HepG2 (cell line): Measurements from ENCODE around the gene RNU7-1. TPM values are rescaled to one million over a fixed set of nuclear protein-coding genes. Genes with fewer than 3 reads are reported as not detected.
A peak's percentile ranks its signal among the peaks of the same experiment; 100 is the strongest.

ENCODE experiments used
- DPF2 ChIP-seq: sonication (generic); formaldehyde crosslinking; IDR thresholded peaks from 2 replicates; pipeline ENCODE4 v1.4.0; 2020; ENCODE audit warnings: mild to moderate bottlenecking, low read depth, missing genetic modification reagents, borderline replicate concordance
- EEA1 ChIP-seq: sonication (generic); formaldehyde crosslinking; IDR thresholded peaks from 2 replicates; pipeline ENCODE4 v1.5.1; 2020; ENCODE audit warnings: mild to moderate bottlenecking, missing genetic modification reagents, borderline replicate concordance
- FIP1L1 ChIP-seq: fragments of 200-400 bp; formaldehyde crosslinking; IDR thresholded peaks from 2 replicates; pipeline ENCODE4 v1.6.1; 2018; ENCODE audit warnings: low read depth, mild to moderate bottlenecking, low read length, moderate library complexity, borderline replicate concordance; ENCODE audit not compliant: insufficient read depth
- HDAC6 ChIP-seq: fragments of 200-600 bp; sonication (generic); IDR thresholded peaks from 2 replicates; pipeline ENCODE4 v1.7.0; 2017; ENCODE audit warnings: mild to moderate bottlenecking, antibody characterized with exemption, low read length, low read depth
- KLF11 ChIP-seq: IDR thresholded peaks from 2 replicates; pipeline ENCODE4 v1.6.1; 2016; ENCODE audit warnings: missing compliant biosample characterization
- KLF13 ChIP-seq: sonication (generic); formaldehyde crosslinking; IDR thresholded peaks from 2 replicates; pipeline ENCODE4 v1.4.0; 2020; ENCODE audit warnings: mild to moderate bottlenecking, missing genetic modification reagents
- MAFK ChIP-seq, 2 experiments: IDR thresholded peaks in 1 of 2; conservative IDR thresholded peaks in 1 of 2; 2 replicates each; pipeline ENCODE4 v1.6.1; 2011; ENCODE audit warnings: improper control_type of control experiment in 2 of 2, low read length in 2 of 2
- MXD1 ChIP-seq: sonication (generic); formaldehyde crosslinking; IDR thresholded peaks from 2 replicates; pipeline ENCODE4 v1.4.0; 2020; ENCODE audit warnings: mild to moderate bottlenecking, missing genetic modification reagents
- MXD4 ChIP-seq: IDR thresholded peaks from 2 replicates; pipeline ENCODE4 v1.6.1; 2016; ENCODE audit warnings: mild to moderate bottlenecking, missing biosample characterization, missing genetic modification reagents
- NBN ChIP-seq: fragments of 450-650 bp; conservative IDR thresholded peaks from 2 replicates; pipeline ENCODE4 v1.6.1; 2017
- RARA ChIP-seq: IDR thresholded peaks from 2 replicates; pipeline ENCODE4 v1.6.1; 2016; ENCODE audit warnings: missing genetic modification reagents, missing compliant biosample characterization
- SNRNP70 ChIP-seq: fragments of 200-400 bp; formaldehyde crosslinking; IDR thresholded peaks from 2 replicates; pipeline ENCODE4 v1.6.1; 2017; ENCODE audit warnings: mild to moderate bottlenecking, low read depth, low read length, moderate library complexity
- SOX5 ChIP-seq: IDR thresholded peaks from 2 replicates; pipeline ENCODE4 v1.6.1; 2016; ENCODE audit warnings: borderline replicate concordance
- SPEN ChIP-seq: sonication (generic); formaldehyde crosslinking; IDR thresholded peaks from 2 replicates; pipeline ENCODE4 v1.5.1; 2020; ENCODE audit warnings: low read depth, mild to moderate bottlenecking, missing genetic modification reagents
- ZFP41 ChIP-seq: sonication (generic); formaldehyde crosslinking; IDR thresholded peaks from 2 replicates; pipeline ENCODE4 v1.4.0; 2020; ENCODE audit warnings: mild to moderate bottlenecking, missing genetic modification reagents, borderline replicate concordance
- ZMAT5 ChIP-seq: sonication (generic); formaldehyde crosslinking; IDR thresholded peaks from 2 replicates; pipeline ENCODE4 v1.5.0; 2020; ENCODE audit warnings: mild to moderate bottlenecking, low read depth, missing genetic modification reagents, borderline replicate concordance
- ZNF292 ChIP-seq: sonication (generic); formaldehyde crosslinking; IDR thresholded peaks from 2 replicates; pipeline ENCODE4 v1.8.1; 2022; ENCODE audit warnings: mild to moderate bottlenecking, low read depth, missing genetic modification reagents, borderline replicate concordance
- ZNF850 ChIP-seq: sonication (generic); formaldehyde crosslinking; conservative IDR thresholded peaks from 2 replicates; pipeline ENCODE4 v1.9.0; 2021; ENCODE audit warnings: mild to moderate bottlenecking, missing genetic modification reagents
- ZNF878 ChIP-seq: sonication (generic); formaldehyde crosslinking; IDR thresholded peaks from 2 replicates; pipeline ENCODE4 v1.8.1; 2023; ENCODE audit warnings: mild to moderate bottlenecking, missing genetic modification reagents, moderate library complexity
- ZNF879 ChIP-seq: sonication (generic); formaldehyde crosslinking; IDR thresholded peaks from 2 replicates; pipeline ENCODE4 v1.8.1; 2023; ENCODE audit warnings: missing genetic modification reagents
- polyA plus RNA-seq, 8 experiments: library from polyadenylated mRNA; depleted of rRNA in 3 of 8; stranded (reverse) in 7 of 8; unstranded in 1 of 8; fragments of >200 nt; fragmentation: Illumina TruSeq in 4 of 8; extraction: Trizol in 4 of 8; gene quantifications; 2 replicates each; pipeline versions ENCODE4 v1.2.1 to v1.2.3, GENCODE V29; 2011 to 2016; ENCODE audit warnings: low read depth in 4 of 8, missing spikeins in 1 of 8, mixed read lengths in 1 of 8; ENCODE audit not compliant: insufficient read depth in 1 of 8
- total RNA-seq, 5 experiments: library from RNA; depleted of rRNA; stranded (reverse); fragments of >200 nt; fragmentation: Illumina TruSeq; extraction: Trizol; gene quantifications; 2 replicates each; pipeline ENCODE4 v1.2.3, GENCODE V29; 2016; ENCODE audit warnings: low read depth in 1 of 5
- TF ChIP-seq, protein P1 (sequence below): IDR thresholded peaks from 2 replicates; pipeline ENCODE4 v1.6.1; 2016; ENCODE audit warnings: low read depth, missing genetic modification reagents, missing compliant biosample characterization
- TF ChIP-seq, protein P2 (sequence below): sonication (generic); formaldehyde crosslinking; IDR thresholded peaks from 2 replicates; pipeline ENCODE4 v1.5.0; 2020; ENCODE audit warnings: missing genetic modification reagents

Gene RNU7-1
- total and polyA plus RNA-seq, 2 of the 13 experiments (the other 11 are each of a cell fraction or from before 2014, with no cell fraction given): not detected

DNA sequence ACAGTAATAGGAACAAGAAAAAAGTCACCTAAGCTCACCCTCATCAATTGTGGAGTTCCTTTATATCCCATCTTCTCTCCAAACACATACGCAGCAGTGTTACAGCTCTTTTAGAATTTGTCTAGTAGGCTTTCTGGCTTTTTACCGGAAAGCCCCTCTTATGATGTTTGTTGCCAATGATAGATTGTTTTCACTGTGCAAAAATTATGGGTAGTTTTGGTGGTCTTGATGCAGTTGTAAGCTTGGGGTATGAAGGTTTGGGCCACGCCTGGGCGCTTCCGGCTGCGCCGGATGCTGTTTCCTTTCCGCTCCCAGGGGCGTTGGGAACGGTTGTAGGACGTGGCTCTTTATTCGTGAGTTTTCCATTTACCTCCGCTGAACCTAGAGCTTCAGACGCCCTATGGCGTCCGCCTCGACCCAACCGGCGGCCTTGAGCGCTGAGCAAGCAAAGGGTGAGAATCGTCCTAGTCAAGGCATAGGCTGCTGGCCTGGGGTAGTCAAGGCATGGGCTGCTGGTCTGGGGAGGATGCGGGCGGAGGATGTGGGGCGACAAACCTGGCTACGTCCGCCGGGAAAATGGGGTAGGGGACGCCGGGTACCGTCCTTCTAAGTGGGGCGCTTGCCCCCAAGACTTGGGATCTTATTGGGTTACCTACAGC lies at the start of gene RNU7-1, which contains the start of gene C12orf57 (continued):
- TF ChIP-seq, protein P1, sequence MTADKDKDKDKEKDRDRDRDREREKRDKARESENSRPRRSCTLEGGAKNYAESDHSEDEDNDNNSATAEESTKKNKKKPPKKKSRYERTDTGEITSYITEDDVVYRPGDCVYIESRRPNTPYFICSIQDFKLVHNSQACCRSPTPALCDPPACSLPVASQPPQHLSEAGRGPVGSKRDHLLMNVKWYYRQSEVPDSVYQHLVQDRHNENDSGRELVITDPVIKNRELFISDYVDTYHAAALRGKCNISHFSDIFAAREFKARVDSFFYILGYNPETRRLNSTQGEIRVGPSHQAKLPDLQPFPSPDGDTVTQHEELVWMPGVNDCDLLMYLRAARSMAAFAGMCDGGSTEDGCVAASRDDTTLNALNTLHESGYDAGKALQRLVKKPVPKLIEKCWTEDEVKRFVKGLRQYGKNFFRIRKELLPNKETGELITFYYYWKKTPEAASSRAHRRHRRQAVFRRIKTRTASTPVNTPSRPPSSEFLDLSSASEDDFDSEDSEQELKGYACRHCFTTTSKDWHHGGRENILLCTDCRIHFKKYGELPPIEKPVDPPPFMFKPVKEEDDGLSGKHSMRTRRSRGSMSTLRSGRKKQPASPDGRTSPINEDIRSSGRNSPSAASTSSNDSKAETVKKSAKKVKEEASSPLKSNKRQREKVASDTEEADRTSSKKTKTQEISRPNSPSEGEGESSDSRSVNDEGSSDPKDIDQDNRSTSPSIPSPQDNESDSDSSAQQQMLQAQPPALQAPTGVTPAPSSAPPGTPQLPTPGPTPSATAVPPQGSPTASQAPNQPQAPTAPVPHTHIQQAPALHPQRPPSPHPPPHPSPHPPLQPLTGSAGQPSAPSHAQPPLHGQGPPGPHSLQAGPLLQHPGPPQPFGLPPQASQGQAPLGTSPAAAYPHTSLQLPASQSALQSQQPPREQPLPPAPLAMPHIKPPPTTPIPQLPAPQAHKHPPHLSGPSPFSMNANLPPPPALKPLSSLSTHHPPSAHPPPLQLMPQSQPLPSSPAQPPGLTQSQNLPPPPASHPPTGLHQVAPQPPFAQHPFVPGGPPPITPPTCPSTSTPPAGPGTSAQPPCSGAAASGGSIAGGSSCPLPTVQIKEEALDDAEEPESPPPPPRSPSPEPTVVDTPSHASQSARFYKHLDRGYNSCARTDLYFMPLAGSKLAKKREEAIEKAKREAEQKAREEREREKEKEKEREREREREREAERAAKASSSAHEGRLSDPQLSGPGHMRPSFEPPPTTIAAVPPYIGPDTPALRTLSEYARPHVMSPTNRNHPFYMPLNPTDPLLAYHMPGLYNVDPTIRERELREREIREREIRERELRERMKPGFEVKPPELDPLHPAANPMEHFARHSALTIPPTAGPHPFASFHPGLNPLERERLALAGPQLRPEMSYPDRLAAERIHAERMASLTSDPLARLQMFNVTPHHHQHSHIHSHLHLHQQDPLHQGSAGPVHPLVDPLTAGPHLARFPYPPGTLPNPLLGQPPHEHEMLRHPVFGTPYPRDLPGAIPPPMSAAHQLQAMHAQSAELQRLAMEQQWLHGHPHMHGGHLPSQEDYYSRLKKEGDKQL (CRISPR knock-in tag): no peak; the same call in 1 of the 2 replicates
- TF ChIP-seq ZFP41 (CRISPR knock-in tag): no peak
- TF ChIP-seq ZNF878: peak; percentile 68; the same call in 1 of the 2 replicates
- TF ChIP-seq ZNF850: no peak
- no peak for TF ChIP-seq ZMAT5 (CRISPR knock-in tag)
- TF ChIP-seq, protein P2, sequence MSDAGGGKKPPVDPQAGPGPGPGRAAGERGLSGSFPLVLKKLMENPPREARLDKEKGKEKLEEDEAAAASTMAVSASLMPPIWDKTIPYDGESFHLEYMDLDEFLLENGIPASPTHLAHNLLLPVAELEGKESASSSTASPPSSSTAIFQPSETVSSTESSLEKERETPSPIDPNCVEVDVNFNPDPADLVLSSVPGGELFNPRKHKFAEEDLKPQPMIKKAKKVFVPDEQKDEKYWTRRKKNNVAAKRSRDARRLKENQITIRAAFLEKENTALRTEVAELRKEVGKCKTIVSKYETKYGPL: peak; percentile 79; the same call in 1 of the 2 replicates
- TF ChIP-seq EEA1 (CRISPR knock-in tag): no peak
- peak; percentile 62 for TF ChIP-seq MXD4 (CRISPR knock-in tag)
- TF ChIP-seq FIP1L1: no peak
- peak; percentile 82; the same call in 1 of the 2 replicates for TF ChIP-seq HDAC6
- no peak for TF ChIP-seq SNRNP70
- peak; percentile 57 for TF ChIP-seq RARA
- TF ChIP-seq DPF2 (CRISPR knock-in tag): peak; percentile 27; the same call in 1 of the 2 replicates
- TF ChIP-seq ZNF292 (CRISPR knock-in tag): no peak
- TF ChIP-seq KLF13: no peak
- TF ChIP-seq SOX5 (CRISPR knock-in tag): peak; percentile 69
- no peak for TF ChIP-seq MXD1
- peak; percentile 80; the same call in 1 of the 2 replicates for TF ChIP-seq KLF11 (CRISPR knock-in tag)
- TF ChIP-seq MAFK (conservative IDR thresholded peaks at IDR 0.05 in 1 of 2, IDR thresholded peaks at IDR 0.05 in 1 of 2; ENCODE audit: low read length in 2 of 2): peak; percentile 49 to 52; a peak in 2 of 4 replicates
- TF ChIP-seq SPEN (CRISPR knock-in tag): no peak
- TF ChIP-seq ZNF879 (CRISPR knock-in tag): no peak
- no peak for TF ChIP-seq NBN
